Melanocyte of skin (primary cell): Measurements from ENCODE around the gene TEX101. TPM values are rescaled to one million over a fixed set of nuclear protein-coding genes. Genes with fewer than 3 reads are reported as not detected.

Experiments
- total RNA-seq, 2 donors: library from RNA; depleted of rRNA; stranded (reverse); fragments of >200 nt; gene quantifications; 2 replicates each; pipeline ENCODE4 v1.2.3, GENCODE V29; 2012

Gene TEX101, protein sequence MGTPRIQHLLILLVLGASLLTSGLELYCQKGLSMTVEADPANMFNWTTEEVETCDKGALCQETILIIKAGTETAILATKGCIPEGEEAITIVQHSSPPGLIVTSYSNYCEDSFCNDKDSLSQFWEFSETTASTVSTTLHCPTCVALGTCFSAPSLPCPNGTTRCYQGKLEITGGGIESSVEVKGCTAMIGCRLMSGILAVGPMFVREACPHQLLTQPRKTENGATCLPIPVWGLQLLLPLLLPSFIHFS
- not detected for total RNA-seq

DNA sequence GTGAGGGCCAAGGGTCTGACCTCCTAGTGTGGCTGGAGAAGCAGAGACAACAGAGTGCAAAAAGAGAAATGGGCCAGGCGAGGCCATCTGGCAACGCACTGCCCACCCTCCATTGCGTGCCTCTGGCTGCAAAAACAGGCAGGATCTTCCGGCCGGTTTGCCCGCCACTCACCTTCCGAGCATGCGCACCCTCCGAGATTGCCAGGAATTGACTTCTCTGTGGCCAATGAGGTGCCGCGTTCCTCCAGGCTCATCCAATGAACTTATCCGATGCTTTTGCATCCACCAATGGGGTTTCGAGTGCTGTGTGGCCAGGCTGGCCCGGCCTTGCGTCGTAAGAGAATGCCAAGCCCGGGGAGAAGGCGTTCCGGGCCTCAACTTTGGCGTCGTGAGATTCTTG lies at the start of gene TEX101:
Gene TEX101, plus strand, starts transcription at position 337 of the 400 bp plus-strand sequence. CDS start 1,030 bp downstream, outside the sequence.

DNA sequence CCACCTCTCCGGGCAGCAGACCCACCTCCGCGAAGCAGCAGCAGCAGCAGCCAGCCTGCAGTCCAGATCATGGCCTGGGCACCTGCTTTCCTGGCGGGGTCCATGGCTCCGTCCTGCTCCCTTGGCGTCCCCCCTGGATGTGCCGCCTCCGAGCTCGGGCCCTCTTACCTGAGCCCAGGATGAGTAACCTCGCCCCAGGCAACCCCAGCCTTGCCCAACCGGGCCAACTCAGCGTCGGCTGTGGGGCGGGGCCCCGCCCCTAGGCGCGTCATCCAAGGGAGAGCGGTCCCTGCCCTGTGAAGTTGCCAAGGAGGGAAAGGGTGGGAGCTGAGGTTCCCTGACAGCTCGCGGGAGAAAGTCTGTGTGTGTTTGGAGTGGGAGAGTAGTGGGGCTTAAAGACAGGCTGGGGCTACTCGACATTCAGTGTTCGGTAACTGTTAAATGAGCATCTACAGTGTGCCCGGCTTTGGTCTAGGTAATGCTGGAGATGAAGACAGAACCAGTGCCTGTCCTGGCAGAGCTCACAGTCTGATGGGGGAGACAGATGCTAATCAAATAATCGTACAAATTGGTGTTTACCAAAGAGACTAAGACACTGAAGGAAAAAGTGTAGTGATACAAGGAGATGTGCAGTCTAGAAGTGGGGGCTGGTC lies 50.9 kb downstream of the TEX101 start, which contains the start of gene LYPD3:
Gene LYPD3, minus strand, starts transcription at position 141 of the 653 bp plus-strand sequence. Its CDS starts 37 bp downstream, at position 104.

Other genes with a start within 250 kb of the TEX101 start
- gene PSG5, start 228.4 kb upstream of the TEX101 start, total RNA-seq: not detected
- gene PSG4, start 209.3 kb upstream of the TEX101 start, total RNA-seq: not detected
- gene PSG9, start 145.4 kb upstream of the TEX101 start, total RNA-seq: not detected
- not detected for gene CD177, start 61.2 kb upstream of the TEX101 start, total RNA-seq
- gene LYPD3, start 50.7 kb downstream of the TEX101 start, total RNA-seq: 1 to 10 TPM in 1 of 2 donors, under 1 TPM in 1; 0.67 to 1.4 TPM
- 10 to 100 TPM in 1 of 2 donors, 1 to 10 TPM in 1; 8.0 to 15.8 TPM for gene PHLDB3, start 89.9 kb downstream of the TEX101 start, total RNA-seq
- gene ETHE1, start 112.3 kb downstream of the TEX101 start, total RNA-seq: 10 to 100 TPM; 64.4 to 66.3 TPM
- gene ZNF575, start 118.3 kb downstream of the TEX101 start, total RNA-seq: under 1 TPM in 1 of 2 donors, not detected in 1; 0.34 TPM
- 10 to 100 TPM; 22.0 to 30.3 TPM for gene XRCC1, start 160.6 kb downstream of the TEX101 start, total RNA-seq
- gene PINLYP, start 160.9 kb downstream of the TEX101 start, total RNA-seq: 1 to 10 TPM; 5.5 to 6.3 TPM
- 10 to 100 TPM; 27.0 to 29.3 TPM for gene IRGQ, start 181.2 kb downstream of the TEX101 start, total RNA-seq
- 10 to 100 TPM; 14.1 to 14.3 TPM for gene ZNF576, start 181.7 kb downstream of the TEX101 start, total RNA-seq
- not detected for gene SRRM5, start 197.2 kb downstream of the TEX101 start, total RNA-seq
- 10 to 100 TPM; 23.6 to 32.0 TPM for gene ZNF428, start 204.7 kb downstream of the TEX101 start, total RNA-seq
- gene CADM4, start 225.0 kb downstream of the TEX101 start, total RNA-seq: 1 to 10 TPM; 4.7 to 5.9 TPM